Epithelial cell of proximal tubule (primary cell): ENCODE results near the gene IGF1R. TPM values are rescaled to one million over a fixed set of nuclear protein-coding genes. Genes with fewer than 3 reads are reported as not detected.

ENCODE experiments used
- DNase-seq: peaks from one replicate; pipeline ENCODE4 v3.0.0-alpha.2; 2011; ENCODE audit warnings: low read depth
- H3K4me3 ChIP-seq: 2 replicates; pipeline ENCODE4 v1.5.1; 2011; ENCODE audit warnings: low read depth, mild to moderate bottlenecking, low read length
- total RNA-seq: library from RNA; depleted of rRNA; stranded (reverse); fragments of >200 nt; gene quantifications from 2 replicates; pipeline ENCODE4 v1.2.3, GENCODE V29; 2015
- TF ChIP-seq, protein P1 (sequence below): conservative IDR thresholded peaks from 2 replicates; pipeline ENCODE4 v1.5.1; 2012; ENCODE audit warnings: low read depth, mild to moderate bottlenecking, low read length

The IGF1R gene
- total RNA-seq, 1 donor from 2014 or later = 14.5 TPM

DNA sequence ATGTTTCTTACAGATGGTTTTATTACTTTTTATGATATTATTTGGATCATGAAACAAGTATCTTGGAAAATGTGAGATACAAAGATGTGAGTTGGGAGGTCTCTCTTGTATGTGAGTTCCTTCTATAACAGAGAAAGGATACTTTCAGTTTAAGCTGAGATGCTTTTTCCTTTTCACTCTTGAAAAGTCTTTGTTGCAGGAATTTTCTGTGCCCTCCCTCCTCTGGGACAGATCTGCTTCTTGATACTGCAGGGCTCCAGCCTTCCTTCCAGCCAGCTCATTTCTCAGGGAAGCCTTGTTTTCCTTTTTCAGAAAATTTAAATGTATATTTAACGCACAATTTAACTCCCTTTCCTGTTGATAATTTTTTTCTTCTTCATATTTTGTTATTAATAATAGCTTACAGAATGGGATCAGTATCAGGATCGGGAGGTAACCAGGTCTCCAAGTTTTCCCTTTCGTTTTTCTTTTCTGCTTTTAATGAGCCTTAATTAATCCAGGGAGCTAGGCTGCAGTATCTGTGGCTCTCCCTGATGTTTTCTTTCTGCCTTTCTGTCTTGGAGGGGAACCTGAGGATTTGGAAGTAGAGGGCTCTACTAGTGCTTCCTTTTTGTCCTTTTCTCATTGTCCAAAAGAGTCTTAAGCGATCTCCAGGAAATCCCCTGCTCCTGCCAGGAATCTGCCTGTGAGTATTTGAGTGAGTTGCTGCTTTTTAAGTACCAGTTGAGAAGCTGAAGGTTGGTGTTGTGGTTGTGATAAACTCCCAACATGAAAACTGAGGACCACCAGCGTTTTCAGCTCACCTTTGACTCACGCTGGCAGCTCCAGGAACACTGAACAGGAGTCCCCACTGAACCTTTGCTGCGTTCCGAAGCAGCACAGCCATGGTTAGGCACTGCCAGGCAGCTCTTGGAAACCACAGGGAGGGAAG lies 105.7 kb downstream of the IGF1R start:
- TF ChIP-seq, protein P1, sequence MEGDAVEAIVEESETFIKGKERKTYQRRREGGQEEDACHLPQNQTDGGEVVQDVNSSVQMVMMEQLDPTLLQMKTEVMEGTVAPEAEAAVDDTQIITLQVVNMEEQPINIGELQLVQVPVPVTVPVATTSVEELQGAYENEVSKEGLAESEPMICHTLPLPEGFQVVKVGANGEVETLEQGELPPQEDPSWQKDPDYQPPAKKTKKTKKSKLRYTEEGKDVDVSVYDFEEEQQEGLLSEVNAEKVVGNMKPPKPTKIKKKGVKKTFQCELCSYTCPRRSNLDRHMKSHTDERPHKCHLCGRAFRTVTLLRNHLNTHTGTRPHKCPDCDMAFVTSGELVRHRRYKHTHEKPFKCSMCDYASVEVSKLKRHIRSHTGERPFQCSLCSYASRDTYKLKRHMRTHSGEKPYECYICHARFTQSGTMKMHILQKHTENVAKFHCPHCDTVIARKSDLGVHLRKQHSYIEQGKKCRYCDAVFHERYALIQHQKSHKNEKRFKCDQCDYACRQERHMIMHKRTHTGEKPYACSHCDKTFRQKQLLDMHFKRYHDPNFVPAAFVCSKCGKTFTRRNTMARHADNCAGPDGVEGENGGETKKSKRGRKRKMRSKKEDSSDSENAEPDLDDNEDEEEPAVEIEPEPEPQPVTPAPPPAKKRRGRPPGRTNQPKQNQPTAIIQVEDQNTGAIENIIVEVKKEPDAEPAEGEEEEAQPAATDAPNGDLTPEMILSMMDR = no peak
- peak overlapping the region; percentile 57 for H3K4me3 ChIP-seq
- DNase-seq = no peak

DNA sequence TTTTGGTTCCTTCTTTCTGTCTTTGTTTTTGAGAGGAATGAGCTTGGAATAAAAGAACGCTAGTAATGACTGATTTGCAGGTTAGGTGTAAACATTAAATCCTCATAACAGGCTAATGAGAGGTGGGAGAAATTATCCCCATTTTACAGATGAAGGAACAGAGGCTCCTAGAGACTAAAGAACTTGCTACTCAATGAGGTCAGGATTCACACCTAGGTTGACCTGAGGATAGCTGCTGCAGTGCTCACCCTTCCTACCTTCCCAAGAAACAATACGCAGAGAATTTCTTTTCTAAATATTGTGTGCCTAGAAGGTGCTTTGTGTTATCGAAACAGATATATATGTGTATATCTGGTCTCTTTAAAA lies 106.3 kb downstream of the IGF1R start:
- TF ChIP-seq, protein P1 = no peak
- H3K4me3 ChIP-seq = peak overlapping the region; percentile 57
- DNase-seq = no peak

DNA sequence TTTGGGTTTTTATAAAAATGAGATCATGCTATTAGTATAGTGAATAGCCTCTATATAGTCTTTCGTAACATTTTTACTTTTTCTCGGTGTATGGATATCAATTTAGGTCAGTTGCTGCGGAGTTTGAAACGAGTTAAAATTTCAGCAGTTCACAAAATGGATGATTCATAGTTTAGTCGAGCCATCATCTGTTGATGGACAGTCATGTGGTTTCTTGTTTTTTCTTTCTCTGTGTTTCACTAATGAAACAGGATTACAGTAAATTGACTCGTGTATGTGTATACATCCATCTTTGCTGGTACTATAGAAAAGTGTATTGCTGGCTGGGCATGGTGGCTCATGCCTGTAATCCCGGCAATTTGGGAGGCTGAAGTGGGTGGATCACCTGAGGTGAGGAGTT lies 106.8 kb downstream of the IGF1R start:
- TF ChIP-seq, protein P1 = no peak
- no peak for DNase-seq

DNA sequence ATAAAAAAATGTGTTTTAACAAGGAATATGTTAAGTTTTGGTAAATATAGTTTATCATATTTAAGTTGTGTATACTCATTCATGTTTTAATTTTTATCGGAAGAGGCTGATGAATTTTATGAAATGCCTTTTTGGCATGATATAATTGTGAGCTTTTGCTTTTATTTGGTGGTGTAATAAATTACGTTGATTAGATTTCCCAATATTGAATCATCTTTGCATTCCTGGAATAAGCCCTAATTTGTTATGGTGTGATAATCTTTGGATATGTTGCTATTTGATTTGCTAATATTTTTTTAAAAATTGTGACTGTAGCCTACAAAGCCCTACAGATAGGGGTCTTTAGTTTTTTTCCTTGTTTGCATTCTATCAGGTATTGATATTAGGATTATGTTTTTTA lies 107.4 kb downstream of the IGF1R start:
- TF ChIP-seq, protein P1 = no peak
- DNase-seq = no peak
- no peak overlapping the region for H3K4me3 ChIP-seq

More for the DNA sequence above, 106.8 kb downstream of the IGF1R start:
- H3K4me3 ChIP-seq = no peak overlapping the region

DNA sequence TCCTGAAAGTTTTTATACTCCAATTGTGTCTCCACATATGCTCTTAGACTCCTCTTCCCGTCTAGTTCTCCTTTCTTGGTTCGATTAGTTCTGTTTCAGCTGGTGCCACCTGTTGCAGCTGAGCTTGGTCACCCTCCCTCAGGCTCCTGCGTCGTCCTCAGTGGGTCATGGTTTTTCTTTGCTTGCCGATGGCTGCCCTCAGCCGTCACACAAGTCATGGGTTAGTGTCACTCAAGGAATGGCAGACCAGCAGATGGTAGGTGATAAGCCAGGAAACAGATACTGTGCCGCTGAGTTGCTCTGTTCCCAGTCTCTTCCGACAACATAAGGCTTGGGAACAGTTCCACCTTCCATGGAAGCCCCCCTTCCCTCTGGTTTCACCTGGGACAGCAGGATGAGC lies 109.9 kb downstream of the IGF1R start:
- TF ChIP-seq, protein P1 = no peak
- no peak overlapping the region for H3K4me3 ChIP-seq
- no peak for DNase-seq

DNA sequence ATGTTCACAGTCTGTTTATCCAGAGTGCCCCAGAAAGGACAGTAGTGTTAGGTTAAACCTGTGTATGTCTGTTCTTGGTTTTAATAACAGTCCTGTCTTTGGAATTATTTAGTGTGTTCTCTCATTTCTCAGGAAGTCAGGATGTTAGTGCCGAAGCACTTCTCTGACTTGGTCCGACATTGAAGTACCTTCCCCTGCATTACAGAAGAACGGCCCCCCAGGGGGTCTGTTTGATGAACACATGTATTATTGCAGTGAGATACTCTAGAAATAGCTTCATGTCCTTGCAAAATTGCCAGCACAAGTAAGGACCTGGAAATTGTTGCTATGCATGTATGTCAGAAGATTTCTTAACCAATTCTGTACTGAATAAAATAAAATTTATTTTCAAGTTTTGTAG lies 110.9 kb downstream of the IGF1R start:
- TF ChIP-seq, protein P1 = no peak
- no peak for DNase-seq
- H3K4me3 ChIP-seq = no peak overlapping the region
